ENCODE measurements around the gene DIP2A. TPM values are rescaled to one million over a fixed set of nuclear protein-coding genes. Genes with fewer than 3 reads are reported as not detected.

The DIP2A gene
- total and polyA plus RNA-seq, 2 of the 8 experiments (the other 6 are each of a cell fraction or from before 2014, with no cell fraction given) = 16.0 to 27.1 TPM

GRCh38 chr21:46557919-46558392 is 99.3 kb downstream of the DIP2A start (continued):
- no peak for TF ChIP-seq USF2 (IDR thresholded peaks at IDR 0.05; ENCODE audit: low read length)
- no peak for TF ChIP-seq SP2 (IDR thresholded peaks at IDR 0.05; ENCODE audit: low read length)
- TF ChIP-seq RBBP5 (IDR thresholded peaks at IDR 0.05; ENCODE audit: borderline replicate concordance, low read depth, low read length) = no peak
- TF ChIP-seq SRF (IDR thresholded peaks at IDR 0.05; ENCODE audit: low read depth, low read length) = no peak
- no peak for TF ChIP-seq SIN3A (conservative IDR thresholded peaks at IDR 0.05 in 1 of 2, IDR thresholded peaks at IDR 0.05 in 1 of 2; ENCODE audit: low read depth in 1 of 2, low read length in 2 of 2)
- no peak for TF ChIP-seq HDAC6 (IDR thresholded peaks at IDR 0.05; ENCODE audit: low read depth, low read length)
- no peak for TF ChIP-seq ATF2 (IDR thresholded peaks at IDR 0.05; ENCODE audit: low read length)
